Liver (tissue), 9 donors: ENCODE data around the gene ZC3H13. TPM values are rescaled to one million over a fixed set of nuclear protein-coding genes. Genes with fewer than 3 reads are reported as not detected.

Source experiments
- DNase-seq: peaks from one replicate; pipeline ENCODE4 v3.0.0-alpha.2; 2017; ENCODE audit warnings: low spot score
- H3K27ac ChIP-seq, 2 donors: one replicate each; pipeline ENCODE4 v1.7.0; 2013; ENCODE audit warnings: inconsistent platforms in 2 of 2, low read length in 2 of 2, control low read depth in 1 of 2, low read depth in 1 of 2, mild to moderate bottlenecking in 1 of 2
- H3K27me3 ChIP-seq, 4 donors: one replicate each; pipeline versions ENCODE4 v1.6.1 to v1.7.0; 2013; ENCODE audit warnings: low read length in 3 of 4, inconsistent platforms in 1 of 4, mild to moderate bottlenecking in 1 of 4, moderate library complexity in 1 of 4; ENCODE audit not compliant: control insufficient read depth in 4 of 4, insufficient read depth in 4 of 4
- H3K36me3 ChIP-seq, 4 donors: one replicate each; pipeline versions ENCODE4 v1.6.1 to v1.7.0; 2013; ENCODE audit warnings: low read length in 3 of 4, mild to moderate bottlenecking in 3 of 4, low read depth in 1 of 4, moderate library complexity in 1 of 4; ENCODE audit not compliant: control insufficient read depth in 4 of 4, insufficient read depth in 3 of 4
- H3K4me1 ChIP-seq, 4 donors: one replicate each; pipeline versions ENCODE4 v1.6.1 to v1.7.0; 2013; ENCODE audit warnings: low read length in 3 of 4, mild to moderate bottlenecking in 3 of 4, moderate library complexity in 1 of 4; ENCODE audit not compliant: control insufficient read depth in 4 of 4, insufficient read depth in 4 of 4
- H3K4me3 ChIP-seq, 3 donors: one replicate each; pipeline versions ENCODE4 v1.6.1 to v1.7.0; 2013; ENCODE audit warnings: low read length in 3 of 3, control low read depth in 1 of 3, low read depth in 1 of 3, mild to moderate bottlenecking in 1 of 3
- H3K9ac ChIP-seq, 2 donors: one replicate each; pipeline ENCODE4 v1.7.0; 2013; ENCODE audit warnings: low read length in 2 of 2, mild to moderate bottlenecking in 2 of 2, moderate library complexity in 2 of 2, control low read depth in 1 of 2, low read depth in 1 of 2
- H3K9me3 ChIP-seq, 4 donors: one replicate each; pipeline versions ENCODE4 v1.6.1 to v1.7.0; 2013; ENCODE audit warnings: low read length in 3 of 4; ENCODE audit not compliant: control insufficient read depth in 4 of 4
- ATF3 ChIP-seq: IDR thresholded peaks from 2 replicates; pipeline ENCODE4 v1.6.1; 2016; ENCODE audit warnings: antibody characterized with exemption
- CTCF ChIP-seq: fragments of 150-350 bp; IDR thresholded peaks from 2 replicates; pipeline ENCODE4 v1.5.1; 2017; ENCODE audit warnings: improper control_type of control experiment, low read depth, low read length; ENCODE audit not compliant: missing input control
- EGR1 ChIP-seq, 2 donors: IDR thresholded peaks; 2 replicates each; pipeline ENCODE4 v1.6.1; 2016 to 2018; ENCODE audit warnings: antibody characterized with exemption in 2 of 2, low read depth in 2 of 2
- FOXA1 ChIP-seq: IDR thresholded peaks from 2 replicates; pipeline ENCODE4 v1.6.1; 2016; ENCODE audit warnings: antibody characterized with exemption
- FOXA2 ChIP-seq: IDR thresholded peaks from 2 replicates; pipeline ENCODE4 v1.6.1; 2016; ENCODE audit warnings: antibody characterized with exemption
- HNF4A ChIP-seq, 2 donors: conservative IDR thresholded peaks; 2 replicates each; pipeline ENCODE4 v1.6.1; 2016; ENCODE audit warnings: antibody characterized with exemption in 2 of 2, mild to moderate bottlenecking in 2 of 2
- HNF4G ChIP-seq: IDR thresholded peaks from 2 replicates; pipeline ENCODE4 v1.6.1; 2016; ENCODE audit warnings: antibody characterized with exemption
- JUND ChIP-seq, 2 donors: IDR thresholded peaks; 2 replicates each; pipeline ENCODE4 v1.6.1; 2016; ENCODE audit warnings: antibody characterized with exemption in 2 of 2
- NR2F2 ChIP-seq: IDR thresholded peaks from 2 replicates; pipeline ENCODE4 v1.6.1; 2016; ENCODE audit warnings: antibody characterized with exemption
- RAD21 ChIP-seq, 2 donors: IDR thresholded peaks; 2 replicates each; pipeline ENCODE4 v1.6.1; 2016; ENCODE audit warnings: antibody characterized with exemption in 2 of 2, mild to moderate bottlenecking in 2 of 2
- REST ChIP-seq: IDR thresholded peaks from 2 replicates; pipeline ENCODE4 v1.6.1; 2016; ENCODE audit warnings: antibody characterized with exemption, mild to moderate bottlenecking
- RXRA ChIP-seq, 2 donors: IDR thresholded peaks; 2 replicates each; pipeline ENCODE4 v1.6.1; 2017 to 2018; ENCODE audit warnings: antibody characterized with exemption in 2 of 2, mild to moderate bottlenecking in 1 of 2
- TAF1 ChIP-seq: conservative IDR thresholded peaks from 2 replicates; pipeline ENCODE4 v1.6.1; 2016; ENCODE audit warnings: antibody characterized with exemption, mild to moderate bottlenecking
- YY1 ChIP-seq: IDR thresholded peaks from 2 replicates; pipeline ENCODE4 v1.6.1; 2016; ENCODE audit warnings: antibody characterized with exemption, mild to moderate bottlenecking
- WGBS: extraction: QIAGEN DNeasy Blood & Tissue Kit; methylation state at CpG from one replicate; pipeline ENCODE4 v1.1.7; 2013; 5-methylcytosine and 5-hydroxymethylcytosine counted together
- polyA plus RNA-seq, 2 donors: library from polyadenylated mRNA; stranded (reverse) in 1 of 2; unstranded in 1 of 2; fragments of 200-250 nt in 1 of 2; fragments of >200 nt in 1 of 2; fragmentation: Nextera tagmentation in 1 of 2; extraction: Ambion mirVana in 1 of 2; gene quantifications; one replicate each; pipeline versions ENCODE4 v1.2.1 to v1.2.3, GENCODE V29; 2013 to 2015
- total RNA-seq, 2 donors: library from RNA; depleted of rRNA; stranded (reverse); fragments of >200 nt; gene quantifications; one replicate each; pipeline ENCODE4 v1.2.3, GENCODE V29; 2014
- donor health status: healthy.
- donor health status: healthy.
- donor health status: healthy.
- donor health status: healthy.
- donor health status: healthy.

Gene ZC3H13
- total and polyA plus RNA-seq, 4 donors, result 10.0 to 62.1 (median 28.9) TPM

- 86% methylated on average over 1 of the region's 1 CpG for WGBS
- H3K9me3 ChIP-seq, result no peaks in the 10 kb centered on the region
- H3K9ac ChIP-seq, result no peak overlapping the region
- H3K27ac ChIP-seq, result no peak overlapping the region
- H3K4me1 ChIP-seq, result no peaks in the 10 kb centered on the region
- peaks cover 0 to 2% (median 0%) of the 10 kb centered on the region in 4 donors for H3K36me3 ChIP-seq
- H3K27me3 ChIP-seq, result no peaks in the 10 kb centered on the region
- H3K4me3 ChIP-seq, result no peak overlapping the region
- no peak for DNase-seq
- TF ChIP-seq REST (no peak), HNF4G (no peak), RXRA (IDR thresholded peaks at IDR 0.05) (no peak), ATF3 (no peak), RAD21 (IDR thresholded peaks at IDR 0.05) (no peak), JUND (IDR thresholded peaks at IDR 0.05) (no peak), FOXA1 (no peak)
These were observed 103.4 kb downstream of the ZC3H13 start for GRCh38 chr13:45949161-45949560.

GRCh38 chr13:45943965-45944364 is 108.6 kb downstream of the ZC3H13 start:
- no peak overlapping the region for H3K4me3 ChIP-seq
- H3K9ac ChIP-seq, result no peak overlapping the region
- H3K9me3 ChIP-seq, result no peaks in the 10 kb centered on the region
- no peaks in the 10 kb centered on the region for H3K27me3 ChIP-seq
- H3K36me3 ChIP-seq, result no peaks in the 10 kb centered on the region
- TF ChIP-seq RXRA (IDR thresholded peaks at IDR 0.05) (no peak), EGR1 (IDR thresholded peaks at IDR 0.05; ENCODE audit: low read depth in 2 of 2) (no peak), HNF4G (no peak), HNF4A (conservative IDR thresholded peaks at IDR 0.05) (no peak), ATF3 (no peak), FOXA2 (no peak), CTCF (no peak), FOXA1 (no peak)
- no peak for DNase-seq
- no peaks in the 10 kb centered on the region for H3K4me1 ChIP-seq
- 75% methylated on average over 2 of the region's 2 CpGs for WGBS
- no peak overlapping the region for H3K27ac ChIP-seq

GRCh38 chr13:45943120-45943519 is 109.4 kb downstream of the ZC3H13 start:
- Histone ChIP-seq H3K36me3 (no peaks in the 10 kb centered on the region), H3K27me3 (no peaks in the 10 kb centered on the region), H3K9me3 (no peaks in the 10 kb centered on the region), H3K27ac (no peak overlapping the region), H3K4me3 (no peak overlapping the region), H3K9ac (no peak overlapping the region), H3K4me1 (no peaks in the 10 kb centered on the region)
- TF ChIP-seq TAF1, result no peak
- TF ChIP-seq HNF4G, result no peak
- TF ChIP-seq EGR1 (IDR thresholded peaks at IDR 0.05; ENCODE audit: low read depth in 2 of 2), result no peak
- no peak for TF ChIP-seq CTCF
- TF ChIP-seq NR2F2, result no peak
- no peak for TF ChIP-seq RXRA (IDR thresholded peaks at IDR 0.05)
- TF ChIP-seq YY1, result no peak
- no peak for TF ChIP-seq RAD21 (IDR thresholded peaks at IDR 0.05)
- no peak for TF ChIP-seq FOXA1
- WGBS, result 58% methylated on average over 2 of the region's 2 CpGs
- DNase-seq, result no peak
